IPS DF 4.7 (cell line): ENCODE measurements around the gene GIPR.

ENCODE experiments used
- DNase-seq: peaks from one replicate; pipeline ENCODE4 v3.0.0-alpha.2; 2013; ENCODE audit warnings: low spot score; ENCODE audit errors: extremely low read depth

GIPR gene

DNA sequence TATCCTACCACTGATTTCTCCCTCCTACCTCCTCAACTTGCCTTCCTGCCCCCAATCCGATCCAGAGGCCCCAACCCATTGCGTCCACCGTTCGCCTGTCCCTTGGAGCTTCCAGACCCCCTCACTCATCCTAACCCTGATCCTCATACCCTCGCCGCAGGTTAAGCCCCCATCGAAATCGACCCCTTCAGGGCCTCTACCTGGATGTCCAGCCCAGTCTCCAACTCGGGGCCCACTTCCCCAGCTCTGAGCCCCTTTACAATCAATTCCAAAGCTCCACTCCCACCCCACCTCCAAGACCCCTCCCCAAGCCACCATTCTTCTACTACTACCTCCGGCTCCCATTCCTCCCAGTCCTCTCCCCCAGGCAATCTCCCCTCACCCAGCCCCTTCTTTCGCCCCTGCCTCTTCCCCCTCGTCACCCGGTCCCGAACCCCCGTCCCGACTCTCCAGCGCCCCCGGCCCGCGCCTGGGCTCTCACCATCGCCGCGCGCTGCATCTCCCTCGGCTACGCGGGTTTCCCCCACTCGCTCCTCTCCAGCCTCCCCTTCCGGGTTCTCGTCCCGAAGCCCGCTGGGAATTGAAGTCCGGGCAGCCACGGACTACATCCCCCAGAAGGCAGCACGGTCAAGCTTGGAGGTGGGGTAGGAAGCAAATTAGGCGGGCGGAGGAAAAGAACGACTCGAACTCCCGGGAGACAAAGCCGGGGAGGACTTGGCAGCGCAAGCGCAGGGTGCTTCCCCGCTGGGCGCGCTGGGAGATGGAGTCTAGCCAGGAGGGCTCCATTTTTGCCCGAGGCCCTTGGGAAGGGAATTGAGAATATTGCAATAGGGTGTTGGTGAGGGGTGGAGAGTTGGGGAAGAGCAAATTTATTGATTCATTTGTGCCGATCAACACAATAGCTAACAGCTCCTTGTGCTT is 62.6 kb downstream of the GIPR start, which contains the start of gene FBXO46:
Gene FBXO46 (minus strand): TSS at position 529 of the 921 bp plus-strand sequence. CDS start 17,401 bp downstream, outside the sequence.
- peak; percentile 97 for DNase-seq
